Thymus (tissue), 11 donors: ENCODE data around the gene USHBP1. TPM values are rescaled to one million over a fixed set of nuclear protein-coding genes. Genes with fewer than 3 reads are reported as not detected.

Source experiments
- DNase-seq, 9 donors: peaks; one replicate each; pipeline ENCODE4 v3.0.0-alpha.2; 2013; ENCODE audit warnings: low spot score in 9 of 9, low read depth in 6 of 9, missing footprints in 1 of 9
- H3K27ac ChIP-seq, 2 donors: one replicate each; pipeline ENCODE4 v1.5.1; 2013; ENCODE audit warnings: control low read depth in 1 of 2, low read depth in 1 of 2, low read length in 1 of 2, mild to moderate bottlenecking in 1 of 2, moderate library complexity in 1 of 2
- H3K27me3 ChIP-seq, 2 donors: one replicate each; pipeline ENCODE4 v1.5.1; 2013; ENCODE audit warnings: low read length in 1 of 2; ENCODE audit not compliant: control insufficient read depth in 2 of 2, insufficient read depth in 1 of 2
- H3K36me3 ChIP-seq, 2 donors: one replicate each; pipeline ENCODE4 v1.5.1; 2013; ENCODE audit warnings: low read length in 1 of 2, mild to moderate bottlenecking in 1 of 2, moderate library complexity in 1 of 2; ENCODE audit not compliant: control insufficient read depth in 2 of 2, insufficient read depth in 2 of 2
- H3K4me1 ChIP-seq, 2 donors: one replicate each; pipeline ENCODE4 v1.5.1; 2013; ENCODE audit warnings: low read length in 2 of 2; ENCODE audit not compliant: control insufficient read depth in 2 of 2, insufficient read depth in 2 of 2
- H3K4me3 ChIP-seq, 2 donors: one replicate each; pipeline ENCODE4 v1.5.1; 2013; ENCODE audit warnings: low read length in 2 of 2, control low read depth in 1 of 2, mild to moderate bottlenecking in 1 of 2
- H3K9me3 ChIP-seq, 2 donors: one replicate each; pipeline ENCODE4 v1.5.1; 2013; ENCODE audit warnings: low read length in 1 of 2, mild to moderate bottlenecking in 1 of 2; ENCODE audit not compliant: control insufficient read depth in 2 of 2, insufficient read depth in 1 of 2
- WGBS: extraction: QIAGEN DNeasy Blood & Tissue Kit; methylation state at CpG from one replicate; pipeline ENCODE4 v1.1.7; 2013; 5-methylcytosine and 5-hydroxymethylcytosine counted together
- polyA plus RNA-seq: library from polyadenylated mRNA; stranded (reverse); fragments of 200-250 nt; gene quantifications from one replicate; pipeline ENCODE4 v1.2.3, GENCODE V29; 2013
- total RNA-seq: library from RNA; stranded (reverse); fragments of 120-200 nt; gene quantifications from one replicate; pipeline ENCODE4 v1.2.4, GENCODE V29; 2013
- donor health status: healthy.

The USHBP1 gene
- total and polyA plus RNA-seq, 2 donors, result 0.76 to 4.4 TPM

GRCh38 chr19:17259934-17260333 lies 4.6 kb downstream of the USHBP1 start:
- Histone ChIP-seq H3K36me3 (no peaks in the 10 kb centered on the region), H3K27me3 (peaks cover 0 to 3% of the 10 kb centered on the region in 2 donors), H3K27ac (no peak overlapping the region), H3K4me3 (no peak overlapping the region), H3K4me1 (peaks cover 0 to 5% of the 10 kb centered on the region in 2 donors), H3K9me3 (peaks cover 1 to 22% of the 10 kb centered on the region in 2 donors)
- 74% methylated on average over 1 of the region's 1 CpG for whole genome bisulfite sequencing
- no peak for DNase-seq

GRCh38 chr19:17259118-17259780 lies 5.3 kb downstream of the USHBP1 start:
- Histone ChIP-seq H3K9me3 (peaks cover 1 to 22% of the 10 kb centered on the region in 2 donors), H3K27me3 (peaks cover 0 to 3% of the 10 kb centered on the region in 2 donors), H3K36me3 (no peaks in the 10 kb centered on the region), H3K4me3 (no peak overlapping the region), H3K4me1 (no peaks in the 10 kb centered on the region), H3K27ac (no peak overlapping the region)
- no peak for DNase-seq
- 96% methylated on average over 9 of the region's 9 CpGs for WGBS

- no peaks in the 10 kb centered on the region for H3K4me1 ChIP-seq
- H3K4me3 ChIP-seq, result no peak overlapping the region
- 88% methylated on average over 3 of the region's 3 CpGs for WGBS
- no peak for DNase-seq
- H3K27ac ChIP-seq, result no peak overlapping the region
- H3K27me3 ChIP-seq, result peaks cover 0 to 3% of the 10 kb centered on the region in 2 donors
- H3K36me3 ChIP-seq, result no peaks in the 10 kb centered on the region
- peaks cover 1 to 22% of the 10 kb centered on the region in 2 donors for H3K9me3 ChIP-seq
Measured at GRCh38 chr19:17256130-17256529, 8.4 kb downstream of the USHBP1 start.

GRCh38 chr19:17255150-17255621 lies 9.4 kb downstream of the USHBP1 start:
- H3K27ac ChIP-seq, result no peak overlapping the region
- H3K36me3 ChIP-seq, result no peaks in the 10 kb centered on the region
- peaks cover 1 to 16% of the 10 kb centered on the region in 2 donors for H3K9me3 ChIP-seq
- peaks cover 0 to 3% of the 10 kb centered on the region in 2 donors for H3K27me3 ChIP-seq
- WGBS, result 90% methylated on average over 18 of the region's 18 CpGs
- DNase-seq, result no peak
- H3K4me1 ChIP-seq, result no peaks in the 10 kb centered on the region
- no peak overlapping the region for H3K4me3 ChIP-seq

- Histone ChIP-seq H3K4me1 (peaks cover 0 to 3% of the 10 kb centered on the region in 2 donors), H3K27ac (no peak overlapping the region), H3K27me3 (peaks cover 0 to 3% of the 10 kb centered on the region in 2 donors), H3K36me3 (no peaks in the 10 kb centered on the region), H3K9me3 (peaks cover 0 to 11% of the 10 kb centered on the region in 2 donors), H3K4me3 (no peak overlapping the region)
- DNase-seq, result no peak
- 85% methylated on average over 10 of the region's 10 CpGs for WGBS
Measured at GRCh38 chr19:17254636-17255035, 9.9 kb downstream of the USHBP1 start.

- Histone ChIP-seq H3K36me3 (no peaks in the 10 kb centered on the region), H3K4me3 (no peak overlapping the region), H3K9me3 (peaks cover 0 to 5% of the 10 kb centered on the region in 2 donors), H3K27me3 (peaks cover 15 to 30% of the 10 kb centered on the region in 2 donors), H3K4me1 (peaks cover 3 to 15% of the 10 kb centered on the region in 2 donors), H3K27ac (no peak overlapping the region)
- DNase-seq, result no peak
- WGBS, result 96% methylated on average over 15 of the region's 15 CpGs
Measured at GRCh38 chr19:17249887-17250548, 14.5 kb downstream of the USHBP1 start.

GRCh38 chr19:17248011-17248776 lies 16.4 kb downstream of the USHBP1 start:
- Histone ChIP-seq H3K4me3 (no peak overlapping the region), H3K36me3 (no peaks in the 10 kb centered on the region), H3K27me3 (peaks cover 33 to 47% of the 10 kb centered on the region in 2 donors), H3K9me3 (peaks cover 0 to 8% of the 10 kb centered on the region in 2 donors), H3K4me1 (peaks cover 4 to 18% of the 10 kb centered on the region in 2 donors), H3K27ac (no peak overlapping the region)
- 93% methylated on average over 21 of the region's 21 CpGs for WGBS
- DNase-seq, result no peak

GRCh38 chr19:17246681-17247425 lies 17.7 kb downstream of the USHBP1 start:
- Histone ChIP-seq H3K27me3 (peaks cover 36 to 57% of the 10 kb centered on the region in 2 donors), H3K4me3 (peak overlapping the region; percentile 38 to 72), H3K27ac (no peak overlapping the region), H3K4me1 (peaks cover 4 to 18% of the 10 kb centered on the region in 2 donors), H3K36me3 (no peaks in the 10 kb centered on the region), H3K9me3 (peaks cover 0 to 8% of the 10 kb centered on the region in 2 donors)
- WGBS, result 34% methylated on average over 21 of the region's 21 CpGs
- no peak for DNase-seq
